Measurements from ENCODE around the gene TWNK. TPM values are rescaled to one million over a fixed set of nuclear protein-coding genes. Genes with fewer than 3 reads are reported as not detected.
A peak's percentile ranks its signal among the peaks of the same experiment; 100 is the strongest.

Gene TWNK
- total RNA-seq, 4 donors from 2014 or later = 5.0 to 13.9 (median 6.5) TPM

DNA sequence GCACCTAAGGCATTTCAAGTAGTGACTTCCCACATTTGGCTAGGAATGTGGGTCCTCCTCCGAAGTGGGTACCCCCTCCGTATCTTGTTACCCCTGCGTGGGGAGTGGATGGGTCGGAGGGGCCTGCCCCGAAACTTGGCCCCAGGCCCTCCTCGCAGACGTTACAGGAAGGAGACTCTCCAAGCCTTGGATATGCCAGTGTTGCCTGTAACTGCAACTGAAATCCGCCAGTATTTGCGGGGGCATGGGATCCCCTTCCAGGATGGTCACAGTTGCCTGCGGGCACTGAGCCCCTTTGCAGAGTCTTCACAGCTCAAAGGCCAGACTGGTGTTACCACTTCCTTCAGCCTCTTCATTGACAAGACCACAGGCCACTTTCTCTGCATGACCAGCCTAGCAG lies 823 bp downstream of the TWNK start:
- H3K4me1 ChIP-seq = peaks cover 22 to 47% (median 22%) of the 10 kb centered on the region in 3 donors
- WGBS, 2 donors = 58 to 66% methylated on average over 2 to 4 of the region's 10 CpGs
- peaks cover 18 to 73% (median 24%) of the 10 kb centered on the region in 3 donors for H3K36me3 ChIP-seq

GRCh38 chr10:100989088-100989487 lies 1.7 kb downstream of the TWNK start:
- Histone ChIP-seq H3K27ac (no peak overlapping the region), H3K36me3 (peaks cover 13 to 73% (median 26%) of the 10 kb centered on the region in 3 donors), H3K27me3 (no peaks in the 10 kb centered on the region), H3K4me1 (peaks cover 22 to 47% (median 22%) of the 10 kb centered on the region in 3 donors), H3K9me3 (no peaks in the 10 kb centered on the region), H3K4me3 (no peak overlapping the region)
- DNase-seq = no peak
- 89 to 93% methylated on average over 14 to 18 of the region's 21 CpGs for WGBS, 2 donors
- TF ChIP-seq, protein P1, sequence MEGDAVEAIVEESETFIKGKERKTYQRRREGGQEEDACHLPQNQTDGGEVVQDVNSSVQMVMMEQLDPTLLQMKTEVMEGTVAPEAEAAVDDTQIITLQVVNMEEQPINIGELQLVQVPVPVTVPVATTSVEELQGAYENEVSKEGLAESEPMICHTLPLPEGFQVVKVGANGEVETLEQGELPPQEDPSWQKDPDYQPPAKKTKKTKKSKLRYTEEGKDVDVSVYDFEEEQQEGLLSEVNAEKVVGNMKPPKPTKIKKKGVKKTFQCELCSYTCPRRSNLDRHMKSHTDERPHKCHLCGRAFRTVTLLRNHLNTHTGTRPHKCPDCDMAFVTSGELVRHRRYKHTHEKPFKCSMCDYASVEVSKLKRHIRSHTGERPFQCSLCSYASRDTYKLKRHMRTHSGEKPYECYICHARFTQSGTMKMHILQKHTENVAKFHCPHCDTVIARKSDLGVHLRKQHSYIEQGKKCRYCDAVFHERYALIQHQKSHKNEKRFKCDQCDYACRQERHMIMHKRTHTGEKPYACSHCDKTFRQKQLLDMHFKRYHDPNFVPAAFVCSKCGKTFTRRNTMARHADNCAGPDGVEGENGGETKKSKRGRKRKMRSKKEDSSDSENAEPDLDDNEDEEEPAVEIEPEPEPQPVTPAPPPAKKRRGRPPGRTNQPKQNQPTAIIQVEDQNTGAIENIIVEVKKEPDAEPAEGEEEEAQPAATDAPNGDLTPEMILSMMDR (IDR thresholded peaks at IDR 0.05) = no peak
- TF ChIP-seq POLR2A (IDR thresholded peaks at IDR 0.05) = no peak
- intact Hi-C loops (cut with DNase I) = no loop called here

More for the DNA sequence above, 823 bp downstream of the TWNK start:
- no peaks in the 10 kb centered on the region for H3K9me3 ChIP-seq
- intact Hi-C loops (cut with DNase I) = no loop called here
- no peaks in the 10 kb centered on the region for H3K27me3 ChIP-seq
- TF ChIP-seq POLR2A (IDR thresholded peaks at IDR 0.05) = no peak
- TF ChIP-seq, protein P1 (IDR thresholded peaks at IDR 0.05) = no peak
- DNase-seq = no peak
- H3K27ac ChIP-seq = peak overlapping the region in 1 of 4 donors; percentile 89
- H3K4me3 ChIP-seq = peak overlapping the region; percentile 78 to 90 (median 86)

DNA sequence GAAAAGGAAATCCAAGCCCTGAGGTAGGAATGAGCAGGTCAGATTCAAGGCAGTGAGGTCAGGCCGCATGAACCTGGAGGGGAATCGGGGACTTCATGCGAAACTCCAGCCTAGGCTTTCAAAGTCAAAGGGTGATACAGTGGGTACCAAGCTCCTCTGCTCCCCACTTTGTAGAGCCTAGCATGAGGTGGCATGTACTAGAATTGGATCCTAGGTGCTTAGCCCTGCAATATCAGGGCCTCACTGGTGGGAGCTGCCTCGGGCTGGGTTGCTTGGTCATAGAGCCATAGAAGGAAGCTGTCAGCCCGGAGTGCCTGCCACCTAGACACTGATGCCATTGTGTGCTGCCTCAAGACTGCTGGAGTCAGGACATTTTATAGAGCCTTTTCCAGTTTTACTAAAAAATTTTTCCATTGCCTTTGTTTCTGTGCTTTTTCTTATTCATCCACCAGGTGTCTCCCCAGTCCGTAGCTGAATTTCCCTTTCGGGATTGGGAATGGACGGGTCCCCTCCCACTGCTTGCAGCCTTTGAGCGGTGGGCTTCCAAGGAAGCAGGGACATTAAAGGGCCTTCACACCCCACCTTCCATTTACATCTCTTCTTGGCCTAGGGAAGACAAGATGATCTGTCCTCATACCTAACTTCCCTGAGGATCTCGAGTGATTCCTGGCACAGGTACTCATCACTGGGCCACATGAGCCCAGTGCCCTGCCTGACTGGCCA lies 6.8 kb downstream of the TWNK start:
- WGBS, 2 donors = 42 to 50% methylated on average over 10 of the region's 10 CpGs
- no peak for TF ChIP-seq POLR2A (IDR thresholded peaks at IDR 0.05)
- TF ChIP-seq, protein P1 (IDR thresholded peaks at IDR 0.05) = peak; percentile 19 to 71 (median 64)
- intact Hi-C loops (cut with DNase I) = no loop called here
- H3K36me3 ChIP-seq = peaks cover 13 to 51% (median 25%) of the 10 kb centered on the region in 3 donors
- DNase-seq = no peak
- H3K4me1 ChIP-seq = peaks cover 10 to 44% (median 14%) of the 10 kb centered on the region in 3 donors
- no peak overlapping the region for H3K4me3 ChIP-seq
- no peak overlapping the region for H3K27ac ChIP-seq
- H3K27me3 ChIP-seq = no peaks in the 10 kb centered on the region
- H3K9me3 ChIP-seq = no peaks in the 10 kb centered on the region

DNA sequence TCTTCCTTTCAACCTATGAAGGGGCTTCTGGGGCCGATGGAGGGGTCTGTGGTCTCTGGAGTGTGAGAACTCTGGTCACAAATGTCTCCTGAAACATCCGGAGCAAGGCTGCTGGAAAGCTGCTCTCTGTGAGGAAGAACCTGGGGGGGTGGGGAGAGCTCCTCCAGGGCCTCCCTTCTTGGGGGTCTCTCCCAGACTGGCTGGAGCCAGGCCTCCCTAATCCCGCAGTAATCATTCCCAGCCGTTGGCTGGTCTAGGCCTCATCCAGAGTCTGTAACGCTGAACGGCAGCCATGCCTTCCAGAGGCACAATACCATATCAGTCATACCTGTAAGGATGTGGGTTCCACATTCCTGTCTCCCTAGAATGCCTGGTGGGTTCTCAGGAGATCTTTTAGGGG lies 7.8 kb downstream of the TWNK start:
- Histone ChIP-seq H3K27ac (no peak overlapping the region), H3K9me3 (no peaks in the 10 kb centered on the region), H3K27me3 (no peaks in the 10 kb centered on the region), H3K4me3 (no peak overlapping the region), H3K36me3 (peaks cover 13 to 40% (median 16%) of the 10 kb centered on the region in 3 donors), H3K4me1 (peaks cover 10 to 40% (median 15%) of the 10 kb centered on the region in 3 donors)
- no CpG with 5 or more reads among the region's 6 CpGs for WGBS, 2 donors
- DNase-seq = no peak
- intact Hi-C loops (cut with DNase I) = no loop called here
- TF ChIP-seq, protein P1 (IDR thresholded peaks at IDR 0.05) = no peak
- TF ChIP-seq POLR2A (IDR thresholded peaks at IDR 0.05) = no peak

DNA sequence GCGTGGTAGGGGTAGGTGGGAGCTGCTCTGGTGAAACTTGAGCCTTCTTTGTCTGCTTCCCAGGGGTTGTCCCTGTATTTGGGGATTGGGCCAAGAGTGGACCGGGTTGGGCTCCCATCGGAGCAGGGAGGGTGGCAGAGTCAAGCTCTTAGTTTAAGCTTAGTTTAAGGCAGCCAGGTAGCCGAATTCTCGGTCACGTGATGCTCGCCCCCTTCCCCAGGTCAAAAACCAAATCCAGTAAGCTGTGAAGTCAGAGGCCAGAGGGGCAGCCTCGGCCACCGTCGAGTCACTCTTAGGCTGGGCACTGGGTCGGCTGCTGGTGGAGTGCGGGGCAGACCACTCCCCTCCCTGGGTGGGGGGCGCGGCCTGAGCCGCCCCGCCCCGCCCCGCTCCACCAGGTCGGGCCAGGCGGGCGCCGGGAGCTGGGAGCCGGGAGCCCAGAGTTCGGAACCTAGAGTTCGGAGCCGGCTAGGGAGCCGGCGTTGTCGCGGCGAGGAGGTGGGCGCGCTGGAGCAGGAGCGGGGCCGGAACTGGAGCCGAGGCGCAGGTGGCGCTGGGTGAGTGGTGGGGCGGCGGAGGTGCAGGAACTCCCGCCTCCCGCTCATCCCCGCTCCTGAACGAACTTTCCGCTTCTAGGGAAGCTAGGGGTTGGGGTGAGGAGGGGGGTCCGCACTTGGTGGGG lies 9.5 kb downstream of the TWNK start:
- Histone ChIP-seq H3K27ac (peak overlapping the region; percentile 98 to 100 (median 100)), H3K9me3 (no peaks in the 10 kb centered on the region), H3K4me3 (peak overlapping the region; percentile 82 to 97 (median 96)), H3K4me1 (peaks cover 26 to 52% (median 28%) of the 10 kb centered on the region in 3 donors), H3K36me3 (peaks cover 0 to 24% (median 7%) of the 10 kb centered on the region in 3 donors), H3K27me3 (no peaks in the 10 kb centered on the region)
- intact Hi-C loops (cut with DNase I) = no loop called here
- no peak for TF ChIP-seq POLR2A (IDR thresholded peaks at IDR 0.05)
- TF ChIP-seq, protein P1 (IDR thresholded peaks at IDR 0.05) = no peak
- no peak for DNase-seq
- 15 to 17% methylated on average over 1 to 4 of the region's 46 CpGs for WGBS, 2 donors
